GM18498 (cell line): Measurements from ENCODE around the gene PSMF1.
"Not testable (repeated sequence)": the region's sequence is repeated elsewhere in the genome, so short reads cannot be mapped to it uniquely, and the experiment has no call there.

Experiments
- ATAC-seq: cut with Tn5 transposase; IDR thresholded peaks from one replicate; pipeline ENCODE4 v1.9.1; 2021; ENCODE audit warnings: mild to moderate bottlenecking, moderate library complexity; ENCODE audit not compliant: unreplicated experiment

Gene PSMF1

GRCh38 chr20:1121429-1121828 lies 3.0 kb downstream of the PSMF1 start:
- no peak for ATAC-seq

DNA sequence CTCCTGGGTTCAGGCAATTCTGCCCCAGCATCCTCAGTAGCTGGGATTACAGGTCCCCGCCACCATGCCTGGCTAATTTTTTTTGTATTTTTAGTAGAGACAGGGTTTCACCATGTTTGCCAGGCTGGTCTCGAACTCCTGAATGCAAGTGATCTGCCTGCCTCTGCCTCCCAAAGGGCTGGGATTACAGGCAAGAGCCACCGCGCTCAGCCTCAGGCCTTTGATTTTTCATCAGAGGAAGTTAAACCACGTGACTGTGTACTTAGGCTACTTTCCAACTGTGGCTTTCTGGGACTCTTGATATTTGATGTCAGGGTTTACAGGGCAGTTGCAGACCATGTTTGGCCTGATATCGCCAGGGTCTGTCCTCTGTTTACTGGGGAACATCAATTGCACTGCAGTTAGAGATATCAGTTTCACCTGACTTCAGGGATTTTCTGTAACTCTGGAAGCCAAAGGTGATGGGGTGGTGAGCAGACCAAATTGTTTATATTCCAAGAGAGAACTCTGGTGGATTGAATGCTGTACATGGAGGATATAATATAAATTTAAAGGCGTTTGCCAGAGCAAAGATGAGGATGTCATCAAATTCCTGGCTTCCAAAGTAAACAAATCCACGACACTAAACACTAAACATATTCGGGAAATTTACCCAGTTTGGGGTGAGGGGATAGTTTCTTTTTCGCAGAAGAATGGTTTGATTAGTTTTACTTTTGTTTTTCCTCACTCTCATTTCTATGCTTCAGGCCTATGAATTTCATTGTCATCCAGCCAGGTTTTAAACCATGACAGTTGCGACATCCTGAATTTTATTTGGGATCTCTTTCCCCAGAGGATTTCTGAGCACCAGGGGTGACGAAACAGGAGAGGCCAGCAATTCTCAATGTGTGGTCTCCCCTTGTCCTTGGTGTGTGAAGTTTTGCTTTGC lies 4.2 kb downstream of the PSMF1 start:
- ATAC-seq: no peak

DNA sequence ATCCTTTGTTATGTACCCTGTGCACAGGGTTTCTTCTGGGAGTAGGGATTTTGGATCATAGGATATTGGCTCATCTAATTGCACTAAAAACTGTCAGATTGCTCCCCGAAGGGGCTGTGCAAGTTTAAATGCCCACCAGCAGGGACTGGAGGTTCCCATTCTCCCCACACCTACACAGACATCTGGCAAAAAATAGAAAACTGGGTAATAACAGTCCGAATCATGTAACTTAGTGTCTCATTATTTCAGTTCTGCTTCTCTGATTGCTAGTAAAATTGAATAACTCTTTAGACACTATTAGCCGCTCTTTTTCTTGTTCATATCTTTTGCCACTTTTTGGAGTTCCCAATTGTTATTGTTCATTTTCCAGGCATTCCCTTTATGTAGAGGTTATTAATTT lies 5.3 kb downstream of the PSMF1 start:
- no peak for ATAC-seq

DNA sequence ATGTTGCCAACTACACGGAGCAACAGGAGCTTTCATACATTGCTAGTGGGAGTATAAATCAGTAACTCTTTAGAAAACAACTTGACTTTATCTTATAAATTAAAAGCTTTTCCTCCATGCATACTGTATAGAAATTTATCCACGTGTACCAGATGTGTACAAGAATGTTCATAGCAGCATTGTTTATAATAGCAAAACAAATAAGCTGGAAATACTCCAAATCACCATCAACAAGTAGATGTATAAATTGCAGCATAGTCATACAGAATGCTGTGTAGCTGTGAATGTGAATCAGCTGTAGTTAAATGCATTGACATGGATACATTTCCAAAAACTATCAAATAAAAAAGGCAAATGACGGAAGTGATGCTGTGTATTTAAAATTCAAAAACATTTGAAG lies 6.0 kb downstream of the PSMF1 start:
- no peak for ATAC-seq

GRCh38 chr20:1125277-1125676 lies 6.9 kb downstream of the PSMF1 start:
- ATAC-seq: no peak

- no peak for ATAC-seq
These were observed 9.4 kb downstream of the PSMF1 start for GRCh38 chr20:1127840-1128239.

DNA sequence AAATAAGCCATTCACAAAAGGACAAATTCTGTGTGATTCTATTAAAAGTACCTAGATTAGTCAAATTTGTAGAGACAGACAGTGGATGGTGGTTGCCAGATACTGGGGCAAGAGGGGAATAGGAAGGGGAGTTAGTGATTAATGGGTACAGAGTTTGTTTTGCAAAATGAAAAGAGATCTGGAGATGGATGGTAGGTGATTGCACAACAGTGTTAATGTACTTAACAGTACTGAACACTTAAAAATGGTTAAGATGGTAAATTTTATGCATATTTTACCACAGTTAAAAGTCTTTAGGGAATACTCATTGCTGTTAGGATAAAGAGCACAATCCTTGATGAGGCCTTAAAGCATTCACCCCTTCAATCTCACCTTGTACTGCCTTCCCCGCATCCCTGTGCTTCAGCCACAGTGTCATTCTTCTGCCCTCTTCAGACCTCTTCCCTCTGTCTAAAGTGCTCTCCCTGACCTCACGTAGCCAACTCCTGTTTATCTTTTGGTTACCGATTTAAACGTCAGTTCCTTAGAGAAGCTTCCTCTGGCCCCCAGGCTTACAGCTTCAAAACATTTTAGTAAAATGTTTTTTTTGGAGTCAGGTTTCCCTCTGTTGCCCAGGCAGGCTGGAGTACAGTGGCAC lies 11.8 kb downstream of the PSMF1 start:
- ATAC-seq: no peak

GRCh38 chr20:1130847-1131246 lies 12.4 kb downstream of the PSMF1 start:
- ATAC-seq: no peak

GRCh38 chr20:1131354-1131753 lies 13.0 kb downstream of the PSMF1 start:
- no peak for ATAC-seq

DNA sequence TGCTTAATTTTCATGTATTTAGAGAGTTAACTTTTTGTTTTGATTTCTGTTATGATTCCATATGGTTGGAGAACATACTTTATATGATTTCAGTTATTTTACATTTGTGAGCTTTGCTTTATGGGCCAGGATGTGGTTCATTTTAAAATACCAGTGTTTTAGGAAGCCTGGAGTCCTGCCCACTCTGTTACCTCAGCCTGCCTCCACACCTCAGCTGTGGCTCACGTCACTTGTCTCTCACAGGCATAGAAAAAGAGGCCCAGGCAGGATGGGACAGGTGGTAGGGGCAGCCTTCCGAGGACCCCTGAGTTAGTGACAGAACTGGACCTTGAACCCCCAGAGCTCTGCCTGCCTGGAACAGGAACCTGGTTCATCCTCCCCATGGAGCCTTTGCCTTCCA lies 16.0 kb downstream of the PSMF1 start:
- no peak for ATAC-seq

DNA sequence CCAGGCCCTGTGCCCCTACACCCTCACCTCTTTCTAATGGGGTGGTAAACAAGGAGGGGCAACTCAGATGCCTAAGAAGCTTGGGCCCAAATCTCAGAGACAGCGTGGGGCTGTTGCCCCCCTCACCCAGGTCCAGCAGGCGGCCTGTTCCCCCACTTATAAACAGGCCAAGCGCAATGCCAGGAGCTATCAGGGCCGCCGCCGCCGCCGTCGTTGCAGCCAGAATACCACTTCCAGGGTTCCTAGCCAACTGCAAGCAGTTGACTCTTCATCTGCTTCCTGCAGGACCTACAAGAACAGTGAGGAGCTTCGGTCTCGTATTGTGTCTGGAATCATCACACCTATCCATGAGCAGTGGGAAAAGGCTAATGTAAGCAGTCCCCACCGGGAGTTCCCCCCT lies 16.4 kb downstream of the PSMF1 start:
- no peak for ATAC-seq

DNA sequence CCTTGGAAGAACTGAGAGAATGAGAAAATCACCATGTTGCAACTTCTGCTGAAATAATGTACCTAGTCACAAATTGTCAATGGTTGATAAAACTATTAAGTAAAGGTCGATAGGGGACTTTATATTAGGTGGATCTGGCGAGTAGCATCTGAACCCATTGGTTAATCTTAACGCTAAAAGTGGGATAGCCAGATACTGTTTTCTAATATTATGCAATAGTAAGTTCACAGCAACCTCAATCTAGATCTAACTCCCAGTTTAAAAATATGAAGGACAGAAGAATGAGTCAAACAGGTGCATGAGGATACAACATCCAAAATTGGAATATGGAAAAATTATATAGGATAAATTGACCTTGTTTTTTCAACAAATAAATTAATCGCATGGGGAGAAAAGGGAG lies 18.8 kb downstream of the PSMF1 start:
- ATAC-seq: no peak

DNA sequence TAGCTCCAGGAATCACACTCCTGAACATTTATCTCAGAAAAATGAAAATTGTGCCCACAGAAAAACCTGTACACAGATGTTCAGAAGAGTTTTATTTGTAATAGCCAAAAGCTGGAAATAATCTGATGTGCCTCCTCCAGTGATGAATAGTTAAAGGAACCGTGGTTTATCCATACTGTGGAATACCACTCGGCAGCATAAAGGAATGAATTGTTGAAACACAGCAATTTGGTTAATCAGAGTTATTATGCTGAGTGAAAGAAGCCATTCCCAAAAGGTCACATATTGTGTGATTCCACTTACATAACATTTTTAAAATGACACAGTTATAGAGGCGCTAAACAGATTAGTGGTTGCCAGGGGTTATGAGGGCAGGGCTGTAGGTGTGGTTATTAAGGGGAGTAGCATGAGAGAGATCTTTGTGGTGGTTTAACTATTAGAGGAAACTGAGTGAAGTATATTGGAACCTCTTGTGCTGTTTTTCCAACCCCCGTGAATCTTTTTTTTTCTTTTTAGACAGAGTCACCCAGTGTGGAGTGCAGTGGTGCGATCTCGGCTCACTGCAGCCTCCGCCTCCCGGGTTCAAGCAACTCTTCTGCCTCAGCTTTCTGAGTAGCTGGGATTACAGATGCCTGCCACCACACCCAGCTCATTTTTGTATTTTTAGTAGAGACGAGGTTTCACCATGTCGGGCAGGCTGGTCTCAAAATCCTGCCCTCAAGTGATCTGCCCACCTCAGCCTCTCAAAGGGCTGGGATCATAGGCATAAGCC lies 26.2 kb downstream of the PSMF1 start:
- no peak for ATAC-seq

DNA sequence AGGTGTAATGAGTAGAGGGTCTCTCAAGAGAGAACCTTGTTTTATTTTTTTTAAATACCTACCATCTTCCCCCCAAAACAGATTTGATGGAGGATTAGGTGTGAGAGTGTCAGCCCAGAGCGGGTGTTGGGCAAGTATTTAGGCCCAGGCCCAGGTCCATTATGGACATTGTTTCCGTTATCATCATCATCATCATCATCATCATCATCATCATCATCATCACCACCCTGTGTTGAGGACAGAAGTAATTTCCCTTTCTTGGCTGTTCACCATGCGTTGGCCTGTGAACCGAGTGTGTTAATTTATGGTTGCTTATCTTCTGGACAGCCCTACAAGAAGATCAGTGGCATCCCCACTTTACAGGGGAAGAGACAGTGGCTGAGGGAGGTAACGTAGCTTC lies 28.6 kb downstream of the PSMF1 start:
- ATAC-seq: no peak

DNA sequence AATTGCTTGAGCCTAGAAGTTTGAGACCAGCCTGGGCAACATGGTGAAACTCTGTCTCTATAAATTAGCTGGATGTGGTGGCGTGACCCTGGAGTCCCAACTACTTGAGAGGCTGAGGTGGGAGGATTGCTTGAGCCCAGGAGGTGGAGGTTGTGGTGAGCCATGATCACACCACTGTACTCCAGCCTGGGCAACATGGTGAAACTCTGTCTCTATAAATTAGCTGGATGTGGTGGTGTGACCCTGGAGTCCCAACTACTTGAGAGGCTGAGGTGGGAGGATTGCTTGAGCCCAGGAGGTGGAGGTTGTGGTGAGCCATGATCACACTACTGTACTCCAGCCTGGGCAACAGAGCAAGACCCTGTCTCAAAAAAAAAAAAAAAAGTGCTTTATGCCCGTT lies 31.4 kb downstream of the PSMF1 start:
- ATAC-seq: not testable (repeated sequence)

GRCh38 chr20:1150218-1150617 lies 31.8 kb downstream of the PSMF1 start:
- no peak for ATAC-seq

DNA sequence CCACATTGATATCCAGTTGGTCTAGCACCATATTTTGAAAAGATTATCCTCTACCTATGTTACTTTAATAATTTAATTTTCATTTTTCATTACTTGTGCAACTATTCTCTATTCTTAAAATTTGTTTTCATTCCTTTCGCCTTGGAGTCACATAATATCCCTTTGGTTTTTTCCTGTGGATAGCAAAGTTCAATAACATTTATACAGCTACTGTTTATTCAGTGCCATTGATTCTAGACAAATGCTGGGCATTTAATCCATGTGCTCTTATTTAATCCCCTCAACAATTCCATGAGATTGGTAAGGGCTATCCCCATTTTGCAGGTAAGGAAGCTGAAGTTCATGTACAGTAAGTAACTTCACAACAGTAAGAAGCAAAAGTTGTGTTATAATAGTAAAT lies 32.6 kb downstream of the PSMF1 start:
- no peak for ATAC-seq

- ATAC-seq: no peak
These were observed 35.8 kb downstream of the PSMF1 start for GRCh38 chr20:1154226-1154625.

DNA sequence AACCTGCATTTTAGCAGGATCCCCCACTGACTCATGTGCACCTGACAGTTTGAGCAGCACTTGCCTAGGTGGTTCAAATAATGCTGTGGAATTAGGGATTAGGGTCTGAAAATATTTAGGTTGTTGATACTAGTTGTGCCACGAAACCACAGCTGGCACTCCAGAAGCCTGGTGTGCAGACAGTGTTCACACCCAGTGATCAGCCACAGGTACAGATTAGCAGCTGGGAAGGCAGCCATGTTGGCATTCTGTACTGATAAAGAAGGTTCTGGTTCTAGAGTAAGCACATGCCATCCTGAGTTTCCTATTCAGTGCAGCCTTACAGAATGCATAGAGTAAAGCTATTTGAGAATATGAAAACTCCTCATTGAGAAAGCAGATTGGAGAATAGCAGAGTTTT lies 36.3 kb downstream of the PSMF1 start:
- no peak for ATAC-seq

DNA sequence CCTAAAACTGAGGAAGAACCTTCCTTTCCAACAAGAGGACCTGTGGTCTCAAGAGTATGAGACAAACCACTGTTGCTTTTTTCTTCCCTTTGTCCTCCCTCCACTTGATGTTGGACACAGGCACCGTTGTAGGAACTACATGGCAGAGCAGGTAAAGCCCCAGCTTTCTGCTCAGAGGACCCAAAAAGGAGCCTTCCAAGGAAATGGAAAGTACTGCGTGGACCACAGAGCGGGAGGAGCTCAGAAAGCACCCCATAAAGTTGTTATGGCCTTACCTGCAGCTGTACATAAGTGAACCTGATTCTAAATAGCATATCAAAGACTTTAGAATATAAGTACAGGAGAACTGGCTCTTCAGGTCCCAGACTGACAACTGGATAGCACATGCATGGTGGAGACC lies 36.9 kb downstream of the PSMF1 start:
- ATAC-seq: no peak

DNA sequence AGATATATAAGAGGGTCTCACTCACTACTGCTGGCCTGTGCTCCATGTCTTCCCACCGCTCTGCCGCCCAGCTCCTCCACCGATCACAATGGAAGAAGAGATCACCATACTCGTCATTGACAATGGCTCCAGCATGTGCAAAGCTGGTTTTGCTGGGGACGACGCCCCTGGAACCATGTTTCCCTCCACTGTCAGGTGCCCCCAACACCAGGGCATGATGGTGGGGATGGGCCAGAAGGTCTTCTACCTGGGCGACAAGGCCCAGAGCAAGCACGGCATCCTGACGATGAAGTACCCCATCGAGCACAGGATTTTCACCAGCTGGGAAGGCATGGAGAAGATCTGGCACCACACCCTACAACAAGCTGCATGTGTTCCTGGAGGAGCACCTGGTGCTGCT lies 42.1 kb downstream of the PSMF1 start:
- no peak for ATAC-seq

DNA sequence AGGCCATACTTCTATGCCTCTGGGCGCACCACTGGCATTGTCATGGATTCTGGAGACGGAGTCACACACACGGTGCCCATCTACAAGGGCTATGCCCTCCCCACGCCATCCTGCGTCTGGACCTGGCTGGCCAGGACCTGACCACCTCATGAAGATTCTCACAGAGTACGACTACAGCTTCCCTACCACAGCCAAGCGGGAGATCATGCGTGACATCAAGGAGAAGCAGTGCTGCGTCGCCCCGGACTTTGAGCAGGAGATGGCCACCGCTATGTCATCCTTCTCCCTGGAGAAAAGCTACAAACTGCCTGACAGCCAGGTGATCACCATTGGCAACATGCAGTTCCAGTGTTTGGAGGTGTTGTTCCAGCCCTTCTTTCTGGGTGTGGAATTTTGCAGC lies 42.6 kb downstream of the PSMF1 start:
- ATAC-seq: no peak
